ENCODE data around the gene SMIM7.

Gene SMIM7

DNA sequence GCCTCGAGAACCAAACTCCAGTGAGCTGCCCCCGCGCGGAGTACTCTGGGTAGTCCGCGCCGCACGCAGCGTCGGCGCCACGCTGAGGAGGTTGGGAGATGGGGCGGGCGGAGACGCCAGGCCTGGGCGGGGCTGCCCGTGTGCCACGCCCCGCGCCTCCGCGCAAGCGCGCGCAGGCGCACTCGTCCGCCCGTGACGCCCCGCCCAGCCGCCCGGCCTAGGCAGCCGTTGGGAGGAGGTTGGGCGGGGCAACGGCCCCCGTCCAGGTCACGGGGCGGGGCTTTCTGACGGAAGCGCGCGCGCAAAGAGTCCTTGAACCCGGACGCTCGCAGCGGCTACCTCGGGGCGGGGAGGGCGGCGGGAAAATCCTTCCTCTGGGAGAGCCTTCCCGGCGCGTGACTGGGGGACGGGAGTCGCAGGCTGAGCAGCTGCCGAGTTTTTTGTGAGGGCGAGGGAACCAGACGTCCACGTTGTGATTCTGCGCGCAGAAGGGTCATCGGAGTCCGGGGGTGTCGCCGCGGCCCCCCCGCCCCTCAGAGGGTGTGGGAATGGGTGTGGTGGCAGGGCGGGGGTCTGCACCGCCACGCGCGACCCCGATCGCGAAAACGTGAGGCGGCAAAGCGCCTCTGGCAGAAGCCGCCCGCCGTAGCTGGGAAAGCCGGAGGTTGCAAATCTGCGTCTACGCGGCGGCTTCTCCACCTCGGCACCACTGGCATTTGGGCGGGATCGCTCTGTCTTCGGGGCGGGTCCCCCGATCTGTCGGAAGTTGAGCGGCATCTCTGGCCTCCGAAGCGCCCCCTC is 31.6 kb downstream of the SMIM7 start, which contains the start of gene MED26:
MED26 (minus strand) TSS at position 22 of the 801 bp plus-strand sequence. CDS start 261 bp downstream, outside the sequence.
- DNase-seq (ENCODE audit: low read depth) = peak; percentile 96
- H3K4me3 ChIP-seq (ENCODE audit: low read depth, low read length) = peak within 1 kb of the TSS; percentile 89
- TF ChIP-seq, protein P1, sequence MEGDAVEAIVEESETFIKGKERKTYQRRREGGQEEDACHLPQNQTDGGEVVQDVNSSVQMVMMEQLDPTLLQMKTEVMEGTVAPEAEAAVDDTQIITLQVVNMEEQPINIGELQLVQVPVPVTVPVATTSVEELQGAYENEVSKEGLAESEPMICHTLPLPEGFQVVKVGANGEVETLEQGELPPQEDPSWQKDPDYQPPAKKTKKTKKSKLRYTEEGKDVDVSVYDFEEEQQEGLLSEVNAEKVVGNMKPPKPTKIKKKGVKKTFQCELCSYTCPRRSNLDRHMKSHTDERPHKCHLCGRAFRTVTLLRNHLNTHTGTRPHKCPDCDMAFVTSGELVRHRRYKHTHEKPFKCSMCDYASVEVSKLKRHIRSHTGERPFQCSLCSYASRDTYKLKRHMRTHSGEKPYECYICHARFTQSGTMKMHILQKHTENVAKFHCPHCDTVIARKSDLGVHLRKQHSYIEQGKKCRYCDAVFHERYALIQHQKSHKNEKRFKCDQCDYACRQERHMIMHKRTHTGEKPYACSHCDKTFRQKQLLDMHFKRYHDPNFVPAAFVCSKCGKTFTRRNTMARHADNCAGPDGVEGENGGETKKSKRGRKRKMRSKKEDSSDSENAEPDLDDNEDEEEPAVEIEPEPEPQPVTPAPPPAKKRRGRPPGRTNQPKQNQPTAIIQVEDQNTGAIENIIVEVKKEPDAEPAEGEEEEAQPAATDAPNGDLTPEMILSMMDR (conservative IDR thresholded peaks at IDR 0.05; ENCODE audit: low read depth, low read length) = no peak

DNA sequence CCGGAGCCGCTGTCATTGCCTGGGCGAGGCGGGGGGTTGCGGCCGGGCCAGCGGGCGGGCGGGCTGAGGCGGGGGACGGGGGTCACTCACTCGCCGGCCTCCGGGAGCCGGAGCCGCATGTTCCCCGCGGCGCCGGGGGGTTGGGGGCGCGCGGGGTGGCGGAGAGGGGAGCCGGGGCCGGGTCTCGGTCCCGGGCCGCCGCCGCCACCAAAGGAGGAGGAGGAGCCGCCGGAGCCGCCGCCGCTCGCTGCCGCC is 32.1 kb downstream of the SMIM7 start:
- no peak for DNase-seq (ENCODE audit: low read depth)
- TF ChIP-seq, protein P1 (conservative IDR thresholded peaks at IDR 0.05; ENCODE audit: low read depth, low read length) = no peak
- H3K4me3 ChIP-seq (ENCODE audit: low read depth, low read length) = peak overlapping the region; percentile 89

DNA sequence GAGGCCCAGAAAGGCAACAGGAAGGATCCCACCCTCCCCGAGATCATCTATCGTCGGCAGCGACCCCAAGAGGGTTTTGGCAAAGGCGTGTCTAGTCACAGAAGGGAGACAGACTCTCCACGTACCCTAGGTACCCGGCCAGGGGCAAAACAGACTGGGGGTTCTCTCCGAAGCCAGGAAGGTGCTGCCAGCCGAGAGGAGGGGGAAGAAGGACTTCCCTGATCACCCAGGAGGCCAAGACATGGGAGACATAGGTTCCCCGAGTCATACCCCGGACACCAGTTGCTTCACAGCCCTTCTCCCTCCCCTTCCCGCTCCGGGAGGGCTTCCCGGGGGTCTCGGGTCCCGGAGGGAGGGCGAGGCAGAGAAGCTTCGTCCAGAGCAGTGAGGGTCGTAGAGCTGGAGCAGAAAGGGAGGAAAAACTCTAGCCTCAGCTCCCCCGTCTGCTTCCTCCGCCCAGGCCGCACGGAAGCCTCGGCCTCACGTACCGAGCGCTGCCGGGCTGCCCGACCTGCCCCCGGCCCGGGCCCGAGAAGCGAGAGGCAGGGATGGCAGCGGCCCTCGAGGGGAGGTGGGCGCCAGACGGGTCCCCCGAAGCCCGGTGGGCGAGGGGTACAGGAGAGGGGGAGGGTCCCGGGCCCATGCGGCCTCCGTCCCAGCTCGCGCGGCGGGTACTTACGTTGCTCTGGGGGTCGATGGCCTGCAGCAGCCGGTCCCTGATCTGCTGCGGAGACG is 32.6 kb downstream of the SMIM7 start:
- DNase-seq (ENCODE audit: low read depth) = peak; percentile 18
- H3K4me3 ChIP-seq (ENCODE audit: low read depth, low read length) = peak overlapping the region; percentile 89
- TF ChIP-seq, protein P1 (conservative IDR thresholded peaks at IDR 0.05; ENCODE audit: low read depth, low read length) = peak; percentile 1

DNA sequence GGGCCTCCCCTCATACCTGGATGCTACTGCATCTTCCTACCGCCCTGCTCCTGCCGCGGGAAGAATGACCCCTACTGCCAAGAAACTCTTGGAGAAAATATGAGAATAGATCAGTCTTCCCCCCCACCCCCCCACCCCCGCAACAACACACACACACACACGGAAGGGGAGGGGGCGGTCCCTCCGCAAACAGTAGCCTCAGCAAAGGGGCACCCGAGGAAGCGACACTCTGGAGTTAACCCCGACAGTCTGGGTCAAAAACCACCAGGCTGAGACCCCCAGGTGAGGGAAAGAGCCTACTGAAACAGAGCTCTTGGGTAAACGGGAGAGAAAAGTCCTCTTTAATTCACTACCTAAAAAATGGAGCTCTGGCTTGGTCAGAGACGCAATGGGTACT is 33.1 kb downstream of the SMIM7 start:
- no peak for DNase-seq (ENCODE audit: low read depth)
- TF ChIP-seq, protein P1 (conservative IDR thresholded peaks at IDR 0.05; ENCODE audit: low read depth, low read length) = no peak
- H3K4me3 ChIP-seq (ENCODE audit: low read depth, low read length) = peak overlapping the region; percentile 89

DNA sequence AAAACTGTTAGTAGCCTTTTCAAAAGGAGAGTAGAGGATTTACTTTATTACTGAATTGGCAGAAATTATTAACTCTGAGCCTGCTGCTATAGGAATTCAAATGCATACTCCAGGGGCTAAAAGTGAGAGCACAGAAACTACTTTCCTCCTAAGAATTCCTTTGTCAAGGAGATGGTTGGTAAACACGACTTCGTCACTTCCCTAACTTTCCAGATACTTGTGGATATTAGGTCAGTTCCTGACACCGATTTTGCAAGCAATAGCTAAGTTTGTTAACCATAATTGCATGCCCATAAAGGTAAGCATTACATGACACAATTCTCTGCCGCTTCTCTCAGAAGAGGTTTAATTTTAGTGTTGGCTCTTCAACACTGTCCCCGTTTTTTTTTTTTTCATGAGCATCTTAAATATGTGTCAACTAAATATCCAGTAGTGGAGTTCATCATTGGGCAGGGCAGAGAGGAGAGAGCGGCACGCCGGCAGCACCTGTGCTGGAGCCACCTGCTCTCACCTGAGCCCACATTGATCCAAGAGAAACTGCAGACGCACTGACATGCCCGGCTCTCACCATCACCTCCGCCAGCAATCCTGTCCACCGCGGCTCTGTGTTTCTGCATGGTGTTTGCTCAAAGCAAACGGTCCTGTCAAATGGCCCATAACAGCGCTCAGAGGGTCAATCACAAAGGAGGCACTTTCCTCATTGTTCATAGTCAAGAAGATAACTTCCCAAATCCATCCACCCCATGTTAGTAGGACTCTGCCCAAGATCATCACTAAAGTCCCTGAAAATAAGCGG is 34.6 kb downstream of the SMIM7 start:
- TF ChIP-seq, protein P1 (conservative IDR thresholded peaks at IDR 0.05; ENCODE audit: low read depth, low read length) = no peak
- H3K4me3 ChIP-seq (ENCODE audit: low read depth, low read length) = no peak overlapping the region
- DNase-seq (ENCODE audit: low read depth) = no peak

DNA sequence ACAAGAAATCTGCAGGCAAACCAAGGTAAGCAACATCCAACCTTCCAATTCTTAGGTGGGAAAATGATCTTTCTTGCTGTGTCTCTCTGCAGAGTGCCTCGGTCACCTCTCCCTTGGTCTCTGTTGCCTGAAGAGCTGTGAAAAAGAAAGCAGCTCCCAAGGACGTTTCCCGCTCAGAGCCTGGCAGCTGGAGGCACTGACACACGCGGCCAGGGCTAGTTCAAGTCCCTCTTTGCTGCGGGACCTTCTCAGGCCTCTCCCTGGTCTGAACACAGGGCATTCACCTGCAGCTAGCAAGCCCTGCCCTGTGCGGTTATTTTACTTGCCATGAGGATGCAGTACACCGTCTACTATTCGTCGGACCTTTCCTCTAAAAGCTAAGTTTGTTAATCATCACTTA is 35.7 kb downstream of the SMIM7 start:
- TF ChIP-seq, protein P1 (conservative IDR thresholded peaks at IDR 0.05; ENCODE audit: low read depth, low read length) = no peak
- DNase-seq (ENCODE audit: low read depth) = no peak
- no peak overlapping the region for H3K4me3 ChIP-seq (ENCODE audit: low read depth, low read length)

All from choroid plexus epithelial cell (primary cell).